ENCODE measurements around the gene IPMK. TPM values are rescaled to one million over a fixed set of nuclear protein-coding genes. Genes with fewer than 3 reads are reported as not detected.

Gene IPMK
- total RNA-seq, 1 experiment from 2014 or later = 5.5 TPM

DNA sequence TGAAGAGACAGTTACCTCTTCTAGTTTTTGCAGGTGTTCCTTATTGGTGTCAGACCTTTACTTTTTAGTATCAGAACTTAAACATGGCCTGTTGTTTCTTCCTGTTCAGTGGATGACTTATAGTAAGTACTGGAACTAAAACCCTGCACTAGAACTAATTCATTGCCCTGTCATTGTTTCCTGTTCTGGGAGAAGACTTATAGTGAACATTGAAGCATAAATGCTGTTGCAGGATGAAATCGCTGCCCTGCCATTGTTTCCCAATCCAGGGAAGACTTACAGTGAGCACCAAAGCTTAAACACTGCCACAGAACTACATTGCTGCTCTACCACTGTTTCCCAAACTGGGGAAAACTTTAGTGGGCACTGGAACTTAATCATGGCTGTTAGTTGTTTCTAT is 13.1 kb downstream of the IPMK start:
- H3K9ac ChIP-seq (ENCODE audit: low read length) = no peak overlapping the region
- CTCF ChIA-PET = no interaction called here

More for the DNA sequence above, 13.1 kb downstream of the IPMK start:
- Histone ChIP-seq H3K9me2 (ENCODE audit: insufficient read depth) (no peaks in the 10 kb centered on the region), H3K27ac (ENCODE audit: low read depth, low read length) (no peak overlapping the region), H3K36me3 (ENCODE audit: control insufficient read depth in 1 of 2, insufficient read depth in 2 of 2, low read length in 2 of 2) (no peaks in the 10 kb centered on the region), H3K27me3 (ENCODE audit: insufficient read depth, low read length) (no peaks in the 10 kb centered on the region), H3K4me2 (ENCODE audit: low read length) (no peak overlapping the region), H3K79me2 (ENCODE audit: insufficient read depth, low read length) (0 out of 2 replicates have a peak, but pooled peaks cover 5% of the 10 kb centered on the region), H2AFZ (ENCODE audit: low read depth, low read length, poor library complexity, severe bottlenecking) (no peak overlapping the region), H3K4me1 (ENCODE audit: control insufficient read depth in 1 of 2, insufficient read depth in 2 of 2, low read length in 2 of 2) (no peaks in the 10 kb centered on the region), H3K9me3 (ENCODE audit: control insufficient read depth in 1 of 2, insufficient read depth in 1 of 2, low read depth in 1 of 2, low read length in 2 of 2) (no peaks in the 10 kb centered on the region), H3K4me3 (replicated peaks in 1 of 2; ENCODE audit: low read depth in 1 of 2, low read length in 2 of 2) (no peak overlapping the region), H4K20me1 (ENCODE audit: insufficient read depth) (no peaks in the 10 kb centered on the region)
- no peak for ATAC-seq
- POLR2A ChIA-PET = no interaction called here
- intact Hi-C loops (cut with micrococcal nuclease) = no loop called here
- TF ChIP-seq ZFX (IDR thresholded peaks at IDR 0.05) (no peak), CBX3 (IDR thresholded peaks at IDR 0.05; ENCODE audit: low read depth) (no peak), SRF (IDR thresholded peaks at IDR 0.05; ENCODE audit: low read depth) (no peak), FOSL1 (IDR thresholded peaks at IDR 0.05; ENCODE audit: low read depth) (no peak), POLR2AphosphoS5 (IDR thresholded peaks at IDR 0.05; ENCODE audit: low read depth, low read length) (no peak), RAD21 (IDR thresholded peaks at IDR 0.05; ENCODE audit: low read depth) (no peak), JUND (IDR thresholded peaks at IDR 0.05) (no peak), SP1 (IDR thresholded peaks at IDR 0.05; ENCODE audit: low read depth) (no peak), YY1 (IDR thresholded peaks at IDR 0.05; ENCODE audit: extremely low read depth, insufficient replicate concordance, low read depth, low read length) (no peak), POLR2A (IDR thresholded peaks at IDR 0.05; ENCODE audit: borderline replicate concordance, extremely low read depth, insufficient read depth, insufficient read length) (no peak)
- TF ChIP-seq, protein P1, sequence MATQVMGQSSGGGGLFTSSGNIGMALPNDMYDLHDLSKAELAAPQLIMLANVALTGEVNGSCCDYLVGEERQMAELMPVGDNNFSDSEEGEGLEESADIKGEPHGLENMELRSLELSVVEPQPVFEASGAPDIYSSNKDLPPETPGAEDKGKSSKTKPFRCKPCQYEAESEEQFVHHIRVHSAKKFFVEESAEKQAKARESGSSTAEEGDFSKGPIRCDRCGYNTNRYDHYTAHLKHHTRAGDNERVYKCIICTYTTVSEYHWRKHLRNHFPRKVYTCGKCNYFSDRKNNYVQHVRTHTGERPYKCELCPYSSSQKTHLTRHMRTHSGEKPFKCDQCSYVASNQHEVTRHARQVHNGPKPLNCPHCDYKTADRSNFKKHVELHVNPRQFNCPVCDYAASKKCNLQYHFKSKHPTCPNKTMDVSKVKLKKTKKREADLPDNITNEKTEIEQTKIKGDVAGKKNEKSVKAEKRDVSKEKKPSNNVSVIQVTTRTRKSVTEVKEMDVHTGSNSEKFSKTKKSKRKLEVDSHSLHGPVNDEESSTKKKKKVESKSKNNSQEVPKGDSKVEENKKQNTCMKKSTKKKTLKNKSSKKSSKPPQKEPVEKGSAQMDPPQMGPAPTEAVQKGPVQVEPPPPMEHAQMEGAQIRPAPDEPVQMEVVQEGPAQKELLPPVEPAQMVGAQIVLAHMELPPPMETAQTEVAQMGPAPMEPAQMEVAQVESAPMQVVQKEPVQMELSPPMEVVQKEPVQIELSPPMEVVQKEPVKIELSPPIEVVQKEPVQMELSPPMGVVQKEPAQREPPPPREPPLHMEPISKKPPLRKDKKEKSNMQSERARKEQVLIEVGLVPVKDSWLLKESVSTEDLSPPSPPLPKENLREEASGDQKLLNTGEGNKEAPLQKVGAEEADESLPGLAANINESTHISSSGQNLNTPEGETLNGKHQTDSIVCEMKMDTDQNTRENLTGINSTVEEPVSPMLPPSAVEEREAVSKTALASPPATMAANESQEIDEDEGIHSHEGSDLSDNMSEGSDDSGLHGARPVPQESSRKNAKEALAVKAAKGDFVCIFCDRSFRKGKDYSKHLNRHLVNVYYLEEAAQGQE (IDR thresholded peaks at IDR 0.05; ENCODE audit: low read depth) = no peak
- TF ChIP-seq, protein P2, sequence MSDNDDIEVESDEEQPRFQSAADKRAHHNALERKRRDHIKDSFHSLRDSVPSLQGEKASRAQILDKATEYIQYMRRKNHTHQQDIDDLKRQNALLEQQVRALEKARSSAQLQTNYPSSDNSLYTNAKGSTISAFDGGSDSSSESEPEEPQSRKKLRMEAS (IDR thresholded peaks at IDR 0.05) = no peak
- BruUV-seq (replicated peaks) = no TSS peak
- RAD21 ChIA-PET (ENCODE audit: low non-redundant PET in 1 of 2, low total read pairs in 2 of 2, uncharacterized antibody in 2 of 2, unreplicated experiment in 2 of 2) = no interaction called here
- DNase-seq (ENCODE audit: low read depth, low spot score) = no peak

Data from HCT116 (cell line).